NCI-H2227 (cell line): ENCODE measurements around the gene SPPL2A.
"Not testable (repeated sequence)": the region's sequence is repeated elsewhere in the genome, so short reads cannot be mapped to it uniquely, and the experiment has no call there.

ENCODE experiments used
- DNase-seq: peaks from one replicate; lab custom pipeline; 2025; ENCODE audit not compliant: unreplicated experiment; lab: John Stamatoyannopoulos, UW

Gene SPPL2A

GRCh38 chr15:50765195-50765967 lies at the start of gene SPPL2A:
Gene SPPL2A, minus strand, starts transcription at chr15:50765706. Its CDS starts 173 bp downstream, at chr15:50765533.
- peak; percentile 81 for DNase-seq

- DNase-seq: no peak
Observed at GRCh38 chr15:50814634-50815033, 49.1 kb upstream of the SPPL2A start.

- no peak for DNase-seq
Observed at GRCh38 chr15:50813865-50814264, 48.4 kb upstream of the SPPL2A start.

- DNase-seq: no peak
Observed at GRCh38 chr15:50813089-50813488, 47.6 kb upstream of the SPPL2A start.

GRCh38 chr15:50812181-50812506 lies 46.6 kb upstream of the SPPL2A start:
- not testable (repeated sequence) for DNase-seq

GRCh38 chr15:50811461-50812180 lies 46.1 kb upstream of the SPPL2A start:
- not testable (repeated sequence) for DNase-seq

GRCh38 chr15:50810128-50810527 lies 44.6 kb upstream of the SPPL2A start:
- DNase-seq: peak; percentile 41

GRCh38 chr15:50808728-50809127 lies 43.2 kb upstream of the SPPL2A start:
- DNase-seq: no peak

- no peak for DNase-seq
Observed at GRCh38 chr15:50803479-50804180, 38.1 kb upstream of the SPPL2A start.

- no peak for DNase-seq
Observed at GRCh38 chr15:50800715-50801114, 35.2 kb upstream of the SPPL2A start.

- DNase-seq: no peak
Observed at GRCh38 chr15:50798684-50799083, 33.2 kb upstream of the SPPL2A start.

- no peak for DNase-seq
Observed at GRCh38 chr15:50797926-50798325, 32.4 kb upstream of the SPPL2A start.

- no peak for DNase-seq
Observed at GRCh38 chr15:50791486-50791885, 26.0 kb upstream of the SPPL2A start.

- DNase-seq: no peak
Observed at GRCh38 chr15:50790778-50791453, 25.4 kb upstream of the SPPL2A start.

GRCh38 chr15:50786871-50787270 lies 21.4 kb upstream of the SPPL2A start:
- no peak for DNase-seq

- no peak for DNase-seq
Observed at GRCh38 chr15:50786438-50786837, 20.9 kb upstream of the SPPL2A start.

GRCh38 chr15:50783895-50784294 lies 18.4 kb upstream of the SPPL2A start:
- no peak for DNase-seq

GRCh38 chr15:50783411-50783810 lies 17.9 kb upstream of the SPPL2A start:
- no peak for DNase-seq

- no peak for DNase-seq
Observed at GRCh38 chr15:50778086-50778485, 12.6 kb upstream of the SPPL2A start.

- DNase-seq: no peak
Observed at GRCh38 chr15:50777042-50777441, 11.5 kb upstream of the SPPL2A start.

- DNase-seq: no peak
Observed at GRCh38 chr15:50774450-50774849, 8.9 kb upstream of the SPPL2A start.
